ENCODE measurements around the gene DNM3.

DNA sequence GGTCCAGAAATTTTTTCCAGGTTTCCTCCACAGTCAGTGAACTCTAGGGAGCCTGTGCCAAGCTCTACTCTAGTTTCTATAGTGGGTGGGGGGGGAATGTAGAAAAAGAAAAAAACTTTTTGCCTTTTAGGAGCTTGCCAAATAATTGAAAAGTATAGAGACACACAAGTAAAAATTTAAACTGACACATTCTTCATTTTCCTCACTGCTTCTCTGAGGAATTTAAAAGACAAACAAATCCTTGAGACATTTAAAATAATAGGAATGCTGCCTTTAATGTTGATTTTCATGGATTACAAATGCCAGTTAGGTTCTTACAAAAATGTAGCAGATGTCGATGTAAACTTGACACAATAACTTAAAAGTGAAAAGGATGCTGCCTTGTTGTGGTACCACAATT is 241.9 kb downstream of the DNM3 start:
- TF ChIP-seq CTCF (IDR thresholded peaks at IDR 0.05) (no peak), EP300 (IDR thresholded peaks at IDR 0.05; ENCODE audit: low read depth) (no peak)
